Placental pericyte (primary cell): ENCODE data around the gene ITGB1BP2. TPM values are rescaled to one million over a fixed set of nuclear protein-coding genes. Genes with fewer than 3 reads are reported as not detected.

Experiments used
- total RNA-seq: library from RNA; depleted of rRNA; stranded (reverse); fragments of >200 nt; gene quantifications from 2 replicates; pipeline ENCODE4 v1.2.3, GENCODE V29; 2012

Gene ITGB1BP2
- total RNA-seq = 2.0 and 5.9 TPM in 2 replicates

GRCh38 chrX:71301195-71301924, at the start of gene ITGB1BP2:
TSS of gene ITGB1BP2 (plus strand) at chrX:71301750. CDS start at chrX:71301807, 57 bp downstream.

GRCh38 chrX:71254092-71254963, 47.2 kb upstream of the ITGB1BP2 start, which contains the start of gene ZMYM3:
TSS of gene ZMYM3 (minus strand) at chrX:71254140. CDS start at chrX:71253255, 885 bp downstream.

DNA sequence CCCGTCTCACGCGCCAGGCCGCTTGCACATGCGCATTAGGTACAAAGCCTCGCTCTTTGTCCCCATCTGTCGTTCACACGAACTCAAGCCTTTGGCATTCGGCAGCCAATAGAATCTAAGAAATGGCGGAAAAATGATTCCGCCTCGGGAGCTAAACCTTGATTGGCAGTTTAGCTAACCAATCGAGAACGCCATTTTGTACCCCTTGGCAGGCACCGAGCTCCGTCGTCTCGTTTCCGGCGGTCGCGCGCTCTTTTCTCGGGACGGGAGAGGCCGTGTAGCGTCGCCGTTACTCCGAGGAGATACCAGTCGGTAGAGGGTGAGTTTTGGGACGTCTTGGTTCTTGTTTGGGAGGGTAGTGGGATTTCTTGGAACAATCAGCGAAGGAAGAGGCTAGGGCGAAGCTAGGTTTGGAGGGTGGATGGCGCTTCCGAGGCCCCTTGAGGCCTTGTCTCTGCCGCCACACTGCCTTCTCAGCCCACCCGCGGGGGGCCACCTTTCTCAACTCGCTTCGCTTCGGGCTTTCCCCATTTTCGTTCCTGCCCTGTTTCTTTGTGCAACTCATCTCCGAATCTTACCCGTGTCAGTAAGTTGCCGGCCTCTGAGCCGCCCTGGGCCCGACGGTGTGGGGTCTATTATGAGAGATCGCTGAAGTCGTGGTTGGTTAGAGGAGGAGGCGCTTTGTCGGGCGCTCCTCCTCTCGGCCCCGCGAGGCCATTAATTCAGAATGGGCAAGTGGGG, 18.0 kb upstream of the ITGB1BP2 start, which contains the start of gene NONO:
Gene NONO (plus strand): TSS at position 233 of the 741 bp plus-strand sequence. CDS start 7,003 bp downstream, outside the sequence.

Other genes with a start within 250 kb of the ITGB1BP2 start
- 59.7 and 78.7 TPM in 2 replicates for gene SNX12, start 233.4 kb upstream of the ITGB1BP2 start, total RNA-seq
- gene FOXO4, start 205.9 kb upstream of the ITGB1BP2 start, total RNA-seq = 3.1 and 5.3 TPM in 2 replicates
- gene CXorf65, start 195.0 kb upstream of the ITGB1BP2 start, total RNA-seq = not detected in 2 replicates
- gene IL2RG, start 190.2 kb upstream of the ITGB1BP2 start, total RNA-seq = 0.43 TPM in 1 of 2 replicates, not detected in the other
- gene MED12, start 183.2 kb upstream of the ITGB1BP2 start, total RNA-seq = 27.4 and 34.4 TPM in 2 replicates
- gene NLGN3, start 156.9 kb upstream of the ITGB1BP2 start, total RNA-seq = 0.14 and 0.22 TPM in 2 replicates
- not detected in 2 replicates for gene GJB1, start 78.5 kb upstream of the ITGB1BP2 start, total RNA-seq
- gene ZMYM3, start 47.6 kb upstream of the ITGB1BP2 start, total RNA-seq = 8.5 and 22.8 TPM in 2 replicates
- gene NONO, start 18.1 kb upstream of the ITGB1BP2 start, total RNA-seq = 432 and 447 TPM in 2 replicates
- 29.6 and 35.7 TPM in 2 replicates for gene TAF1, start 64.6 kb downstream of the ITGB1BP2 start, total RNA-seq
- gene OGT, start 231.4 kb downstream of the ITGB1BP2 start, total RNA-seq = 135 and 163 TPM in 2 replicates